Nephron (organoid): ENCODE measurements around the gene ID4.

Experiments
- H3K27ac Mint-ChIP-seq, 3 experiments: 2 replicates each; pipeline ENCODE4 v1.8.0; 2020; ENCODE audit warnings: mixed read lengths in 3 of 3, mild to moderate bottlenecking in 2 of 3, moderate library complexity in 1 of 3
- H3K27me3 Mint-ChIP-seq: 2 replicates; pipeline ENCODE4 v1.8.0; 2021; ENCODE audit warnings: low read depth, mild to moderate bottlenecking, moderate library complexity, mixed read lengths
- H3K36me3 Mint-ChIP-seq: 2 replicates; pipeline ENCODE4 v1.8.0; 2020; ENCODE audit warnings: low read depth, mixed read lengths
- H3K4me1 Mint-ChIP-seq: 2 replicates; pipeline ENCODE4 v1.8.0; 2020; ENCODE audit warnings: mixed read lengths
- H3K4me3 Mint-ChIP-seq, 3 experiments: 2 replicates each; pipeline ENCODE4 v1.8.0; 2020; ENCODE audit warnings: mild to moderate bottlenecking in 3 of 3, mixed read lengths in 3 of 3, moderate library complexity in 2 of 3
- H3K9me3 Mint-ChIP-seq: 2 replicates; pipeline ENCODE4 v1.8.0; 2020; ENCODE audit warnings: mixed read lengths
- TF ChIP-seq, protein P1 (sequence below), 3 experiments: fragments of 200-600 bp; sonication (generic); IDR thresholded peaks; one replicate each; pipeline ENCODE4 v1.5.0; 2021; ENCODE audit warnings: antibody characterized with exemption in 3 of 3; ENCODE audit not compliant: unreplicated experiment in 3 of 3

Gene ID4

DNA sequence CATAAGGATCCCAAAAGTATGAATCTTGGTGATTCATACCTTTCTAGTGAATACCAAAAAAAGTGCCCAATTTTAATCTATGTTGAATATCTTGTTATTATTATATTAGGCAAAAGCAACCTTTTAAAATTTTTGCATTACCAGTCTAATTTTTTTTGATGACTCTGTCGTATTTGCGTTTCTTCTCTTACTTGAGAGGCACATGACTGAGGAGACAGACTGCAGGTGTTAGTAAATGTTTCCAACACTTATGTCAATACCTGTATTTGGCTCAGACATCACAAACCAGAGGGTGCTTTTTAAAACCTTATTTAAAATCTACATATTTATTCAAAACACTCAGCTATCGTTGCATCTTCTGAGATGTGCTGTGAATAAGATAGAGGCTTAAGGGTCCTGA, 27.1 kb downstream of the ID4 start:
- H3K36me3 Mint-ChIP-seq, result no peaks in the 10 kb centered on the region
- no peaks in the 10 kb centered on the region for H3K9me3 Mint-ChIP-seq
- H3K4me3 Mint-ChIP-seq, result no peak overlapping the region
- peaks cover 7% of the 10 kb centered on the region for H3K27me3 Mint-ChIP-seq
- H3K4me1 Mint-ChIP-seq, result peaks cover 7% of the 10 kb centered on the region
- TF ChIP-seq, protein P1, sequence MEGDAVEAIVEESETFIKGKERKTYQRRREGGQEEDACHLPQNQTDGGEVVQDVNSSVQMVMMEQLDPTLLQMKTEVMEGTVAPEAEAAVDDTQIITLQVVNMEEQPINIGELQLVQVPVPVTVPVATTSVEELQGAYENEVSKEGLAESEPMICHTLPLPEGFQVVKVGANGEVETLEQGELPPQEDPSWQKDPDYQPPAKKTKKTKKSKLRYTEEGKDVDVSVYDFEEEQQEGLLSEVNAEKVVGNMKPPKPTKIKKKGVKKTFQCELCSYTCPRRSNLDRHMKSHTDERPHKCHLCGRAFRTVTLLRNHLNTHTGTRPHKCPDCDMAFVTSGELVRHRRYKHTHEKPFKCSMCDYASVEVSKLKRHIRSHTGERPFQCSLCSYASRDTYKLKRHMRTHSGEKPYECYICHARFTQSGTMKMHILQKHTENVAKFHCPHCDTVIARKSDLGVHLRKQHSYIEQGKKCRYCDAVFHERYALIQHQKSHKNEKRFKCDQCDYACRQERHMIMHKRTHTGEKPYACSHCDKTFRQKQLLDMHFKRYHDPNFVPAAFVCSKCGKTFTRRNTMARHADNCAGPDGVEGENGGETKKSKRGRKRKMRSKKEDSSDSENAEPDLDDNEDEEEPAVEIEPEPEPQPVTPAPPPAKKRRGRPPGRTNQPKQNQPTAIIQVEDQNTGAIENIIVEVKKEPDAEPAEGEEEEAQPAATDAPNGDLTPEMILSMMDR (IDR thresholded peaks at IDR 0.05; ENCODE audit: unreplicated experiment in 3 of 3), result no peak
- H3K27ac Mint-ChIP-seq, result no peak overlapping the region

DNA sequence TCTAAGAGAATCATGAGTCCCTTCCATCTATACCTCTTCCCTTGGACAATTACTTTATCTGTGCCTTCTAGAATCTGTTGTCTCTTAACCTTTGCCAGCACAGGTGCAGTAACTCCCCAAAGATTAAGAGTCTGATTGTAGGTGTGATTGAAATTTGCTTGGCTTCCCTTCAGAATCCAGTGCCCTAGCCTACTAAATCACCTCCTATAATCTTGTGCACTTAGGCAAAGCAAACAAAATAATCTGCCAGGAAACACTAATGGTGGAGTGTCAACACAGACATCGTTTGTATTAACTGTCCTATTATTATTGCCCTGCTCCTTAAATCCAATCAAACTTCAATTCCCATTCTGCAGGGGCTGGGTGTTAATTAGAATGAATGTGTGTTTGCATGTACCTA, 28.0 kb downstream of the ID4 start:
- no peaks in the 10 kb centered on the region for H3K9me3 Mint-ChIP-seq
- TF ChIP-seq, protein P1 (IDR thresholded peaks at IDR 0.05; ENCODE audit: unreplicated experiment in 3 of 3), result no peak
- no peak overlapping the region for H3K4me3 Mint-ChIP-seq
- no peak overlapping the region for H3K27ac Mint-ChIP-seq
- peaks cover 5% of the 10 kb centered on the region for H3K4me1 Mint-ChIP-seq
- no peaks in the 10 kb centered on the region for H3K36me3 Mint-ChIP-seq
- H3K27me3 Mint-ChIP-seq, result peaks cover 5% of the 10 kb centered on the region

DNA sequence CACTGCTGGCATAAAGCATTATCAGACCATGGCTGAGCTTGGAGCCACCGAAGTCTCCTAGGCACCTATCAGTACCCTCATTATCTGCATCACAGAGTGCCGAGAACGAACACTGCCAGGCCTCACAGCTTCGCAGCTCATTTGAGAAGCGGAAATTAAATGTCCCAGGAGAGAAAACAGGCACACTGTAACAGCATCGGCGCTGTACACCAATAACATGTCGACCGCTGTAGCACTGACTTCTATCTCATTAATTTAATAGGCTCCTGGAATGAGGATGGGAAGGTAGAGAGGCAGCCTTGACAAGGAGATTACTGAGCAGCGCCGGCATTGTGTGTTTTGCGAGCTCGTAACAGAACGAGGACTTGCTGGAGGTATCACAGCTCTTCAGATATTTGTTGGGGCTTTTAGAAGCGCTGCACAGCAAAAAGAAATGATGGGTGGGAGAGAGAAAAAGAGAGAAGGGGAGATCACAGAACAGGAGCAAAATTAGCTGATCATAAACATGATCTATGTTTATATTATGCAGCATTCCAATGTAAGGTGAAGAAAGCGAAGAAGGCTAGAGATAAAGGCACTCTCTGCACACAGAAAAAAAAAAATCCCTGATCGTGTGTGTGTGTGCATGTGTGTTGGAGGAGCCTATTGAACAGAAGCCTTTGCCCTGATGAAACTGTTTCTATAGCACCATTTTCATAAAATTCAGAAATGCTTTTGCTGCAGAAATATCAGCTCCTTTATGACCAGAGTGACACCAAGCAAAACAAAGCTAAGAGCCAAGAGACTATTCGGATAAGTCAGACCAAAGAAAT, 29.2 kb downstream of the ID4 start:
- Mint-ChIP-seq H3K4me1 (no peaks in the 10 kb centered on the region), H3K27me3 (peaks cover 4% of the 10 kb centered on the region), H3K36me3 (no peaks in the 10 kb centered on the region), H3K27ac (peak overlapping the region in 1 of 3 experiments; percentile 24), H3K9me3 (no peaks in the 10 kb centered on the region), H3K4me3 (no peak overlapping the region)
- TF ChIP-seq, protein P1 (IDR thresholded peaks at IDR 0.05; ENCODE audit: unreplicated experiment in 3 of 3), result no peak

DNA sequence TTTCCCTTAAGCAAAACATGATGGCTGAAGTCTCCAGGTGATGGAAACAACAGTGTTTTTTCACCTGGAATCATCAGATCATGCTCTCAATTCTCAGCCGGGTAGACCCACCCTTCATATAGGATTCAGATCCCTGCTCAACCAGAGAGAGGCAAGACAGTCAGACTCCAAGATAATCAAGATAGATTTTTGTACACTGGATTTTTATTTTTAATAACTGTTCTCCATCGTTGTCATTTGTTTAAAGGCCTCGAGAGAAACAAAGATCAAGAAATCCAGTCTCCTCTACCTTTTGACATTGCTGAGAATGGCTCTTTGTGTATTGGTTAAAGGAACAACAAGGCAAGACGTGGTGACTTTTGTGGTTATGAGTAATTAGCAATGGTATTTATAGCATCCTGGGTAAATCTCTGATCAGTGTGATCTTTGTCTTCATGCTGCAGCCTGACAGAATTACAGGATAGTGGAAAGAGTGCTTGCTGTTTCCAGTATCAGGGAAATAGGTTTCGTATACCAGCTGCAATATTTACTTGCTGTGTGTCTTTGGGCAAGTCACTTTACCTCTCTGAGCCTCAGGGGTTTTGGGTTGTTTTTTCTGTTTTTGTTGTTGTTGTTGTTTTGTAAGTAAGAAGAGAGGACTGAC, 29.9 kb downstream of the ID4 start:
- Mint-ChIP-seq H3K4me3 (no peak overlapping the region), H3K9me3 (no peaks in the 10 kb centered on the region), H3K4me1 (no peaks in the 10 kb centered on the region), H3K27ac (no peak overlapping the region), H3K36me3 (no peaks in the 10 kb centered on the region), H3K27me3 (peaks cover 4% of the 10 kb centered on the region)
- TF ChIP-seq, protein P1 (IDR thresholded peaks at IDR 0.05; ENCODE audit: unreplicated experiment in 3 of 3), result no peak

DNA sequence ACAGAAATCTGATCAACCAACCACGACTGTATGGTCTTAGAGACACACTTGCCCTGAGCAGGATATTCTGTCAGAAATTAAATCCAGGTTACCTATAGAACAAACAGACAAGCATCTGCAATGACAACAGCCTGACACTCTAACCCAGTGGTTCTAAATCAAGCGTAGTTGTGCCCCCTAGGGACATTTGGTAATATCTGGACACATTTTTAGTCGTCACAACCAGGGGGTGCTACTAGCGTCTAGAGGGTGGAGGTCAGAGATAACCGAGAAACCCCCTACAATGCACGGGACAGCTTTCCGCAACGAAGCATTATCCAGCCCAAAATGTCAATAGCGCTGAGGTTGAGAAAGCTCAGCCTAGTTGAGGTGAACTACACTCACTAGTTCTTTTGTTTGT, 32.3 kb downstream of the ID4 start:
- H3K27me3 Mint-ChIP-seq, result peaks cover 4% of the 10 kb centered on the region
- no peak overlapping the region for H3K27ac Mint-ChIP-seq
- TF ChIP-seq, protein P1 (IDR thresholded peaks at IDR 0.05; ENCODE audit: unreplicated experiment in 3 of 3), result no peak
- no peaks in the 10 kb centered on the region for H3K36me3 Mint-ChIP-seq
- no peak overlapping the region for H3K4me3 Mint-ChIP-seq
- H3K4me1 Mint-ChIP-seq, result no peaks in the 10 kb centered on the region
- no peaks in the 10 kb centered on the region for H3K9me3 Mint-ChIP-seq
